A549 treated with ZK216348 at 1 μM for 4 hours (cell line): ENCODE results near the gene SCARF1. TPM values are rescaled to one million over a fixed set of nuclear protein-coding genes. Genes with fewer than 3 reads are reported as not detected.

Experiments
- total RNA-seq: library from RNA; stranded (reverse); fragments of 200-300 nt; extraction: Qiagen RNA extraction; gene quantifications from 5 replicates; pipeline ENCODE4 v1.2.3, GENCODE V29; 2022; ENCODE audit warnings: low read depth

SCARF1 gene, protein sequence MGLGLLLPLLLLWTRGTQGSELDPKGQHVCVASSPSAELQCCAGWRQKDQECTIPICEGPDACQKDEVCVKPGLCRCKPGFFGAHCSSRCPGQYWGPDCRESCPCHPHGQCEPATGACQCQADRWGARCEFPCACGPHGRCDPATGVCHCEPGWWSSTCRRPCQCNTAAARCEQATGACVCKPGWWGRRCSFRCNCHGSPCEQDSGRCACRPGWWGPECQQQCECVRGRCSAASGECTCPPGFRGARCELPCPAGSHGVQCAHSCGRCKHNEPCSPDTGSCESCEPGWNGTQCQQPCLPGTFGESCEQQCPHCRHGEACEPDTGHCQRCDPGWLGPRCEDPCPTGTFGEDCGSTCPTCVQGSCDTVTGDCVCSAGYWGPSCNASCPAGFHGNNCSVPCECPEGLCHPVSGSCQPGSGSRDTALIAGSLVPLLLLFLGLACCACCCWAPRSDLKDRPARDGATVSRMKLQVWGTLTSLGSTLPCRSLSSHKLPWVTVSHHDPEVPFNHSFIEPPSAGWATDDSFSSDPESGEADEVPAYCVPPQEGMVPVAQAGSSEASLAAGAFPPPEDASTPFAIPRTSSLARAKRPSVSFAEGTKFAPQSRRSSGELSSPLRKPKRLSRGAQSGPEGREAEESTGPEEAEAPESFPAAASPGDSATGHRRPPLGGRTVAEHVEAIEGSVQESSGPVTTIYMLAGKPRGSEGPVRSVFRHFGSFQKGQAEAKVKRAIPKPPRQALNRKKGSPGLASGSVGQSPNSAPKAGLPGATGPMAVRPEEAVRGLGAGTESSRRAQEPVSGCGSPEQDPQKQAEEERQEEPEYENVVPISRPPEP
- total RNA-seq = 0.25 to 0.39 TPM (median 0.33 TPM) in 5 replicates

DNA sequence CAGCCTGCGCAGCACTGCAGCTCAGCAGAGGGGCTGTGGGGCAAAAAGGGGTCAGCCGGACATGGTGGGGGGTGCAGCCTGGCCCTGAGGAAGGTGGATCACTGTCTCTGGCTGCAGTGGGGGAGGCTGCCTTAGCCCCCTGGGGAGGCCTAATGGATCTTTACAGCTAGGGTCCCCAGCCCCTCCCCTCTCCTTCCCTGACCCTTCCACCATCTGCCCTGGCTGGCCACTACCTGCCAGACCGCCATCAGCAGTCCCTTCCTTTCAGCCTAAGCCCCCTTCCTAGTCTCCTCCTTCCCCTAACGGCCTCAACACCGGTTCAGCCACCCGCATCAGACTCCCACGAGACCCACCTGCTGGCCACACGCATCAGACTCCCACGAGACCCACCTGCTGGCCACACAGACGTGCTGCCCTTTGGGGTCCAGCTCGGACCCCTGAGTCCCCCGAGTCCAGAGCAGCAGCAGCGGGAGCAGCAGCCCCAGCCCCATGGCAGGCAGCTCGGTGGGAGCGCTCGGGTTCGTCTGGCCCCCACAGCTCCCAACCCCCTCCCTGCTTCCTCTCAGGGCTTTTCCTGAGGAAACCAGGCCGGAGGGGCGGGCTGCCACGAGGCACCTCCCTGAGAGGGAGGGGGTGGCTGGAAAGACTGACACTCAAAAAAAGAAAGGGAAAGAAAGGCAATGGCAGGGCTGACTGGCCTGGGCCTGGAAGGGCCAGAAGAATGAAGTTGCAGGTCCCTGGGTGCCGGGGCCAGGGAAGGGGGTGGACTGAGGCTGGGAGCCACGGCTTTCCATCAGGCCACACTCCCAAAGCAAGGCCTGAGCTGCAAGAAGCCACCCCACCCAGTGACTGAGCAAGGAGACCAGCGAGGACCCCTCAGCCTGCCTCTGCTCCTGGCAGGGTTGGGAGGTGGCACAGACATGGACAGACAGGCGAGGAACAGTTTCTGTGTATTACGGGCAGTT, at the start of gene SCARF1:
TSS of gene SCARF1 (minus strand) at position 526 of the 965 bp plus-strand sequence. CDS start at position 491, 35 bp downstream.

DNA sequence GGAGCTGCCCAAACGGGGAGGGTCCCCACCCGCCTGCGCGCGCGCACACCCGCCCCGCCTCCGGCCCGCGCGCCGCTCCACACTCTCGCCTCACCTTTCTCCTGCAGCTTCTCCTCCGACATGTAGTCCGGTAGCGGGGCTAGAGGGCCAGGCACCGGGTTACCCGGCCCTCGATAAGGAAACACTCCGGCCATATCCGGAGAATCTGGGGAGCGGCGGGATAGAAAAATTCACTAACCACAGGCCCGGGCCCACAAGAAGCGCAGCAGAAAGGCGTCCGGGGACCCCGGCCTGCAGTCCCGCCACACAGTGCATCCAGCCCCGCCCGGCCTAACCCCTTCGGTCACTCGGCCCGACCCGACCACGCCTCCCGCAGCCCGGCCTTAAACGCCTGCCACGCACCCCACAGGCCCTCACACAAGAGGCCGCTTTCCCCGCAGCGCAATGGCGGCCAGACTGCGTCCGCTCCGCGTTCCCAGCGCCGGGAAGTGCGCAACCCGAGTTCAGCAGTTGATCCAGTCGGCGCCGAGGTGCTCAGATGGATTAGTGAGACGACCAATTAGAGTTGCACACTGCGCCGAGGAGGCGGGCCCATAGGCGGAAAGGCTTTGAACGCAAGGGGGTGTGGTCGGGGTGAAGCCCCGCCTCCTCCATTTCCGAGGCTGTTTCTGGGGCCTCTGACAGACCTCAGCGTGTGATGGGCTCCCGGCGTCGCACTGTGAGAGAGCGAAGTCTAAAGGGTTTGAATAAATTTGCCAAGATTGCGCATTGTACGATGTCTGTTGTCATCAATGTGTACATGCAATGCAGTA, 39.1 kb upstream of the SCARF1 start, which contains the start of gene PRPF8:
TSS of gene PRPF8 (minus strand) at position 490 of the 812 bp plus-strand sequence. CDS start at position 194, 296 bp downstream.

DNA sequence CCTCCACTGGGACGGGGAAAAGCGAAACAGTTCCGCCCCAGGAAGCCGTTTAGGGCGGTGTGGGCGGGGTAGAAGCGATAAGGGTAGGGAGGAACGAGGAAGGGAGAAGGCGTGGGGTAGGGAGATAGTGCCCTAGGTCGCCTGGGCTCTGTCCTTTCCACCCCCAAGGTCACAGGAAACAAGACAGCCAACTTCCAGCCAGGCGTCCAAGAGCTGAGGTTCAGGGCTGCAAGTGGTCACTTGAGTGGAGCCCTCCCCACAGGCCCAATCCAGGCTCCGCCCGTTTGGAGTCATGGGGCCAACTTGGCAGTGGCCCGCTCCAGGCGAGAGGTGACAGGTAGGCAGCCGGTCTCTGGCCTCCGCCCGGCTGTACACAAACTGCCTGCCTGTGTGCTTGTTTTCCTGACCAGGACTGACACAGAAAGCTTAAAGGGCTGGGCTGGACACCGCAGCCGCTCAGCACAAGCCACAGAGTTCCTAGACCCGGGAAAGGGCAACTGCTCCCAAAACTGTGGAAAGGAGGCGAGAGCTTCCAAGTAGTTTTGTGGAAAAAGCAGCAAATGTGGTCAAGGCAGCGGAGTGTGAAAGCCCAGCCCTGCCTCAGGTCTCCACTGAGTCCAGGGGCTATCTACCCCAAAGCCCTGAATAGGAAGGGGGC, 4.4 kb upstream of the SCARF1 start, which contains the start of gene RILP:
TSS of gene RILP (minus strand) at position 23 of the 658 bp plus-strand sequence. CDS start 62 bp downstream, outside the sequence.

DNA sequence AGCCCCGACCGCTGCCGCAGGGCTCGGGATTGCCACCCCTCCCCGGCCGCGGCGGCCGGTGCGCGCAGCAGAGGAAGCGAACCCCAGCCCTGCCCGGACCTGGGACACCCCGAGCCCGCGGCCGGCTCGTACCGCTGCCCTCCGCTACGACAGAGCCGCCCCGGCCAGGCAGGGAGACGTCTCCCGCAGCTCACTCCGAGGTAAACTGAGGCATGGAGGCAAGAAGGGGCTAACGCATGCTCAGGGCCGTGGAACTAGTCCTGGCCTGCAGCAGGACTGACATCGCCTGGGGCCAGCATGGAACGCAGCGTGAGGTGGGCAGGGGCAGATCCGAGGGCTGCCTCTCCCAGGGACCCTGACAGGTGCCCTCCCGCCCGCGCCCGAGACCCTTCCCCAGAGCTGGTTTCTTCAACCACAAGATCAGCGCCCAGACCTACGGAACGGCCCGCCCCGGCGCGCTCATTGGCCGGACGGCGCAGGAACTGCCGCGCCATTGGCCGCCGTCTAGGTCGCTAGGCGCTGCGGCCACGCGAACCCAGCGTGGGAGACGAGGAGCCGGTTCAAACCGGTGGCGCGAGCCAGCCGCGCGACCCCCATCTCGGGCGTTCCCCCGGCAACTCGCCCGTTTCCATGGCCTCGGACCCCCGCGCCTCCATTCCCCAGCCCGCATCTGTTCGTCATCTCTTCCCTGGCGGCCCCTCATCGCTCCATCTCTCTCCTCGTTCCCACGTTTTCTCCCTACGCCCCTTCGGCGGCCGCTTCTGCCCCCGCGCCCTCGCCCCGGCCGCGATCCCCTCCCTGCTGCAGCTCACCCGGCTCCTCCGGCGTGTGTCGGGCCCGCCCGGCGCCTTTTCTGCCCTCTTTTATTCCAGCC, 17.3 kb downstream of the SCARF1 start, which contains the start of gene SLC43A2:
TSS of gene SLC43A2 (minus strand) at position 853 of the 874 bp plus-strand sequence. CDS start 960 bp downstream, outside the sequence.

Other genes starting within 250 kb of the SCARF1 start
- gene YWHAE, start 245.5 kb downstream of the SCARF1 start, total RNA-seq = 566 to 1,263 TPM (median 589 TPM) in 5 replicates
- gene CRK, start 189.5 kb downstream of the SCARF1 start, total RNA-seq = 64.2 to 90.7 TPM (median 84.9 TPM) in 5 replicates
- 85.5 to 152 TPM (median 144 TPM) in 5 replicates for gene MYO1C, start 153.0 kb downstream of the SCARF1 start, total RNA-seq
- gene INPP5K, start 129.1 kb downstream of the SCARF1 start, total RNA-seq = 15.9 to 28.7 TPM (median 24.0 TPM) in 5 replicates
- gene PITPNA, start 82.9 kb downstream of the SCARF1 start, total RNA-seq = 60.7 to 75.6 TPM (median 69.3 TPM) in 5 replicates
- gene SLC43A2, start 16.9 kb downstream of the SCARF1 start, total RNA-seq = 2.7 to 7.2 TPM (median 6.3 TPM) in 5 replicates
- gene RILP, start 4.1 kb upstream of the SCARF1 start, total RNA-seq = 10.2 to 17.6 TPM (median 16.4 TPM) in 5 replicates
- 238 to 286 TPM (median 264 TPM) in 5 replicates for gene PRPF8, start 39.1 kb upstream of the SCARF1 start, total RNA-seq
- 1.3 to 2.0 TPM (median 1.6 TPM) in 5 replicates for gene TLCD2, start 64.6 kb upstream of the SCARF1 start, total RNA-seq
- 13.2 to 33.0 TPM (median 29.4 TPM) in 5 replicates for gene WDR81, start 79.0 kb upstream of the SCARF1 start, total RNA-seq
- gene SERPINF2, start 97.1 kb upstream of the SCARF1 start, total RNA-seq = 1.7 to 3.1 TPM (median 2.3 TPM) in 5 replicates
- gene SERPINF1, start 116.3 kb upstream of the SCARF1 start, total RNA-seq = 0.99 to 2.3 TPM (median 1.6 TPM) in 5 replicates
- 6.8 to 10.2 TPM (median 9.4 TPM) in 5 replicates for gene SMYD4, start 184.2 kb upstream of the SCARF1 start, total RNA-seq
- 61.3 to 80.6 TPM (median 72.8 TPM) in 5 replicates for gene RPA1, start 184.3 kb upstream of the SCARF1 start, total RNA-seq